AG04449 (cell line): Measurements from ENCODE around the gene PLBD1.

ENCODE experiments used
- CTCF ChIA-PET: fragments of 350-600 bp; formaldehyde crosslinking; extraction: SDS; loops from one replicate; lab custom pipeline; 2021; ENCODE audit warnings: antibody characterized with exemption; lab: Yijun Ruan, JAX
- POLR2A ChIA-PET: fragments of 400-600, 350-600 bp; formaldehyde crosslinking; extraction: SDS; loops from one replicate; lab custom pipeline; 2020; ENCODE audit warnings: antibody characterized with exemption, inconsistent platforms; lab: Yijun Ruan, JAX
- DNase-seq: peaks from one replicate; pipeline ENCODE4 v3.0.0-alpha.2; 2010; ENCODE audit warnings: low read depth, low spot score
- H3K4me3 ChIP-seq: 2 replicates; pipeline ENCODE4 v1.5.1; 2011; ENCODE audit warnings: low read depth, mild to moderate bottlenecking, control low read depth, low read length
- TF ChIP-seq, protein P1 (sequence below): IDR thresholded peaks from one replicate; pipeline ENCODE4 v1.5.1; 2011; ENCODE audit warnings: mild to moderate bottlenecking, moderate library complexity, low read length, control low read depth, inconsistent platforms; ENCODE audit not compliant: insufficient read depth; ENCODE audit errors: missing control alignments

PLBD1 gene

DNA sequence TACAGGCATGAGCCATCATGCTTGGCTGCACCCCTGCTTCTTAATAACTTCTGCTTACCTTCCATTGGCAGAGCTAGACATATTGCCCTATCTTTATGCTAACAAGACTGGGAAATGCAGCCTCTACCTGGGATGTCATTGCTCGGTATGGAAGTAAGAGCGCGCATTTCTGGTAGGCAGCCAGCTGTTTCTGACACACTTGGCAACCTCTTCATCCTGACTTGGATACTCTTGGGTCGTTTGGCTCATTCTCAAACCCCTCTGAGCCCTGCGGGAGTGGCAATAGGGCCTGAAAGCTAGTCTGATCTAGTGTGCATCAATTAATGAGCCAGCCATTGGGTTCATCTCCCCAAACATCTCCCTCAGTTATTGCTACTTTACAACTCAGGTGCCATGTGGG lies 5.4 kb upstream of the PLBD1 start:
- CTCF ChIA-PET = no interaction called here
- H3K4me3 ChIP-seq = no peak overlapping the region
- POLR2A ChIA-PET = no interaction called here
- no peak for DNase-seq
- TF ChIP-seq, protein P1, sequence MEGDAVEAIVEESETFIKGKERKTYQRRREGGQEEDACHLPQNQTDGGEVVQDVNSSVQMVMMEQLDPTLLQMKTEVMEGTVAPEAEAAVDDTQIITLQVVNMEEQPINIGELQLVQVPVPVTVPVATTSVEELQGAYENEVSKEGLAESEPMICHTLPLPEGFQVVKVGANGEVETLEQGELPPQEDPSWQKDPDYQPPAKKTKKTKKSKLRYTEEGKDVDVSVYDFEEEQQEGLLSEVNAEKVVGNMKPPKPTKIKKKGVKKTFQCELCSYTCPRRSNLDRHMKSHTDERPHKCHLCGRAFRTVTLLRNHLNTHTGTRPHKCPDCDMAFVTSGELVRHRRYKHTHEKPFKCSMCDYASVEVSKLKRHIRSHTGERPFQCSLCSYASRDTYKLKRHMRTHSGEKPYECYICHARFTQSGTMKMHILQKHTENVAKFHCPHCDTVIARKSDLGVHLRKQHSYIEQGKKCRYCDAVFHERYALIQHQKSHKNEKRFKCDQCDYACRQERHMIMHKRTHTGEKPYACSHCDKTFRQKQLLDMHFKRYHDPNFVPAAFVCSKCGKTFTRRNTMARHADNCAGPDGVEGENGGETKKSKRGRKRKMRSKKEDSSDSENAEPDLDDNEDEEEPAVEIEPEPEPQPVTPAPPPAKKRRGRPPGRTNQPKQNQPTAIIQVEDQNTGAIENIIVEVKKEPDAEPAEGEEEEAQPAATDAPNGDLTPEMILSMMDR = no peak

DNA sequence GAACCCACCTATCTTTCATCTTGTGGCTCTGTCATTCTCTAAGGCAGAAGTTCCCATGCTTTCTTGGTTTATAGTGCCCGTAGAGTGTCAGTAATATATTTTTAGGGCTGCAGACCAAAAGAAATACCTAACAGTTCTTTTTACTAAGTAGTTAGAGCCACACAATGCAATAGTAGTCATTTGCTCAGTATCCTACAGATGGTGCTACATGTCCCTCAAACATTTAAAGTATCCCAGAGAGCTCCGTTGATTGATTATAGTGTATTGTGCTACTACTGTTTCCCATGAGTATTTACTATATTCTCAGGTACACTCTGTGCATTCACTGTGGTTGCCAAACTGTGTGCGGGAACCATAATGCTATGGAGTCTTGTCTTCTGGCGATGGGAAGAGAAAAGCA lies 4.7 kb upstream of the PLBD1 start:
- ChIA-PET CTCF (no interaction called here), POLR2A (no interaction called here)
- H3K4me3 ChIP-seq = no peak overlapping the region
- TF ChIP-seq, protein P1 = no peak
- no peak for DNase-seq

DNA sequence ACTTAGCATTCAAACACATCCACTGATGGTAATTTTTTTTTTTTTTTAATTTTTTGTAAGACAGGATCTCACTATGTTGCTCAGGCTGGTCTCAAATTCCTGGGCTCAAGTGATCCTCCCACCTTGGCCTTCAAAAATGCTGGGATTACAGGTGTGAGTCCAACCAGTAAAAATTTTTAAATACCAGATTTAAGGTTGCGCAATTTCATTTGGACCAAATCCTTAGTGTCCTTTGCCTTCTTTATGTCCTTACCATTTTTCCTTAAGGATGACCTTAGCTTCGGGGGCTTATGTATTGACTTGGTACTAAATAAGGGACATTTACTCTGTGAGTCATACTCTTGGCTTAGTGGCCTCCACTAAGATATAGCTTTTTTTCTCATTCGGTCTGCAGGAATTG lies 4.1 kb upstream of the PLBD1 start:
- TF ChIP-seq, protein P1 = no peak
- ChIA-PET CTCF (no interaction called here), POLR2A (no interaction called here)
- H3K4me3 ChIP-seq = no peak overlapping the region
- no peak for DNase-seq

DNA sequence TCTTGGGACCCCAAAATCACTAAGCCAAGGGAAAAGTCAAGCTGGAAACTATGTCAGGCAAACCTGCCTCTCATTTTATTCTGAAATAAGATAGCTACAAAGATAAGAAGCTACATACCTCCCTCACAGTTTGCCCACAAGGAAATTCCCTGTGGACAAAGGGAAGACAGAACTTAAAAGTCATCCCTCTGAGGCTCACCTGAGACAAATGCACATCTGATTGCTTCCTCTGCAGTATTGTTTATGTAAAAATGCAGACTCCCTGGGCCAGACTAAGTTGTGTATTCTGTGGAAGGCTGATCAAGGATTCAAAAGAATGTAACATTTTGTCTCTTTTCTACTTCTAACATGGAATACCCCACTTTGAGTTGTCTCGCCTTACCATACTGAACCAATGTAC lies 2.5 kb upstream of the PLBD1 start:
- ChIA-PET POLR2A (no interaction called here), CTCF (no interaction called here)
- DNase-seq = no peak
- H3K4me3 ChIP-seq = no peak overlapping the region
- TF ChIP-seq, protein P1 = no peak

DNA sequence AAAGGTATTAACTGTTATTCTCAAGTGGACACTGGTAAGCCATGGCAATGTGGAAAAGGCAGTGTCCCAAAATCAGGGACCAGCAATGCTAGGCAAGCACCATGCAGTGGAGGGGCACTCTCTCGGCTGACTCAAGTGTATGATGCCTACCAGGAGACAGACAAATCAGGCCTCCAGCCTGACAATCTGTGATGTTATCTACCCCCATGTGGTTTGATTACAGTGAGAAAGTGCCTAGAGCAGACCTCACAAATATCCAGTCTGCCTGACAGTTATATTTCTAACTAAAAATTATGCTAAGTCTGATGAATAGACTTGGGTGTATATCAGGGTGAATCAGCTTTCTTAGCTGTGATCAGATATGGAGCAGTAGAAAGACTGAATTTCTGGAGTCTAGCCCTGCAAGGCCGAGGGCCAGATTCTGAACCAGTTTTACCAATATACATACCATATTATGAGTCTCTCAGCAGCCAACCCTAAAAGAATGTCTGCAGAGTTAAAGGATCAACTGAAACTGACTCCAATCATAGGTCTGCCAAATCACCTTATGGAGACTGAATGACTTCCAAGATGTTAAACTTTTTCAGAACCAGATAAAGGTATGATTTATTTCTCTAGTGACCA lies 3.2 kb downstream of the PLBD1 start:
- no peak overlapping the region for H3K4me3 ChIP-seq
- TF ChIP-seq, protein P1 = no peak
- ChIA-PET POLR2A (no interaction called here), CTCF (no interaction called here)
- DNase-seq = no peak

DNA sequence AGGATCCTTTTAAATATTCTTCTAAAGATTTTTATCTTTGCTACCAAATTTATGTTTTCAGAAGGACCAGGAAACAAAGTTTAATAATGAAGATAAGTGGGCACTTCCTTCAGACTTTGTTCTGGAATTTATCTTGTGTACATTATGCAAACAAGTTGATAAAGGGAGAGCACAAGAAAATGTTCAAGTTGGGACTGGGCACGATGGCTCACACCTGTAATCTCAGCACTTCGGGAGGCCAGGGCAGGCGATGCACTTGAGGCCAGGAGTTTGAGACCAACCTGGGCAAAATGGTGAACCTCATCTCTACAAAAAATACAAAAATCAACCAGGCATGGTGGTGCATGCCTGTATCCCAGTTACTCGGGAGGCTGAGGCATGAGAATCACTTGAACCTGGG lies 4.6 kb downstream of the PLBD1 start:
- no peak overlapping the region for H3K4me3 ChIP-seq
- TF ChIP-seq, protein P1 = no peak
- DNase-seq = no peak
- CTCF ChIA-PET = no interaction called here
- POLR2A ChIA-PET = no interaction called here
